Omental fat pad (tissue), 4 donors: ENCODE data around the gene SPRYD4. TPM values are rescaled to one million over a fixed set of nuclear protein-coding genes. Genes with fewer than 3 reads are reported as not detected.
A peak's percentile ranks its signal among the peaks of the same experiment; 100 is the strongest.

Experiments
- ATAC-seq: fragments of 150-250 bp; one replicate; pipeline ENCODE4 v1.9.1; 2016; ENCODE audit warnings: mild to moderate bottlenecking, moderate library complexity; ENCODE audit not compliant: low FRiP score
- DNase-seq: peaks from one replicate; pipeline ENCODE4 v3.0.0-alpha.2; 2019; ENCODE audit warnings: low spot score
- total RNA-seq, 4 donors: library from RNA; depleted of rRNA; stranded (reverse); fragments of >200 nt; gene quantifications; one replicate each; pipeline ENCODE4 v1.1.0, GENCODE V29; 2016
- TF ChIP-seq, protein P1 (sequence below), 3 donors: fragments of 450-650 bp; IDR thresholded peaks; one replicate each; pipeline ENCODE4 v1.5.1; 2016 to 2017; ENCODE audit warnings: antibody characterized with exemption in 3 of 3, mild to moderate bottlenecking in 3 of 3, moderate library complexity in 2 of 3

Gene SPRYD4
- total RNA-seq = 1 to 10 TPM; 2.3 to 4.7 (median 2.9) TPM

DNA sequence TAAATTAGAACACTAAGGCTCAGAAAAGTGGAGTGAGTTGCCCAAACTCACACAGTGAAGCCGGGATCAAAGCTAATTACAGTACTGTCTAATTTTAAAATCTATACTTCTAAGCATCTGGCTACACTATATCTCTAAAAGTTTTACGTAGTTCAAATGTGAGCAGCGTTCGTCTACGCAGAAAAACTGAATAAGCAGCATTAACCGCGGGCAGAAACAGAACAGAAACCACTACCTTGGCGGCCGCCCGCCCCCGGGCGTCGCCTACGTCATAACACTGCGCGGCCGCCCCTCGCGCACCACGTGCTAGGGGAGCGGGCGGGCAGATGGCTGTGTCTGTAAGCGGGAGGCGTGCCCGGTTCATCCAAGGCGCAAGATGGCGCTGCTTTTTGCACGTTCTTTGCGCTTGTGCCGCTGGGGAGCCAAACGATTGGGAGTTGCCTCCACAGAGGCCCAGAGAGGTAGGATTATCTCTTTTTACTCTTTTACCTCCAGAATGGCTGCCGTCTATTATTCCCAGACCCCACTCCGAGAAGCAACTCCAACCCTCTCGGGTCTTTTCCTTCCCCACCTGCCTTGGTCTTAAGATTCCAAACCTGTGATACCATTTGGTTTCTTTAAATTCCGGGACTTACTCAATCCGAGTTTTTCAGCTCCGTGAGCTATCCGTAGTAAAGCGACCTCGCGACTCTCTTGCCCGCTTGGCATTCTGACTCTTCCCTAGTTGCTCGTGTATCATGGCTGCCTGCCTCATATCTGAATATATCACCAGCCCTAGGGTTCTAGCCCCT is at the start of gene SPRYD4:
SPRYD4 (plus strand) TSS at position 363 of the 791 bp plus-strand sequence; CDS start at position 377, 14 bp downstream.
- ATAC-seq (peak; percentile 95), DNase-seq (peak; percentile 78)
- TF ChIP-seq, protein P1, sequence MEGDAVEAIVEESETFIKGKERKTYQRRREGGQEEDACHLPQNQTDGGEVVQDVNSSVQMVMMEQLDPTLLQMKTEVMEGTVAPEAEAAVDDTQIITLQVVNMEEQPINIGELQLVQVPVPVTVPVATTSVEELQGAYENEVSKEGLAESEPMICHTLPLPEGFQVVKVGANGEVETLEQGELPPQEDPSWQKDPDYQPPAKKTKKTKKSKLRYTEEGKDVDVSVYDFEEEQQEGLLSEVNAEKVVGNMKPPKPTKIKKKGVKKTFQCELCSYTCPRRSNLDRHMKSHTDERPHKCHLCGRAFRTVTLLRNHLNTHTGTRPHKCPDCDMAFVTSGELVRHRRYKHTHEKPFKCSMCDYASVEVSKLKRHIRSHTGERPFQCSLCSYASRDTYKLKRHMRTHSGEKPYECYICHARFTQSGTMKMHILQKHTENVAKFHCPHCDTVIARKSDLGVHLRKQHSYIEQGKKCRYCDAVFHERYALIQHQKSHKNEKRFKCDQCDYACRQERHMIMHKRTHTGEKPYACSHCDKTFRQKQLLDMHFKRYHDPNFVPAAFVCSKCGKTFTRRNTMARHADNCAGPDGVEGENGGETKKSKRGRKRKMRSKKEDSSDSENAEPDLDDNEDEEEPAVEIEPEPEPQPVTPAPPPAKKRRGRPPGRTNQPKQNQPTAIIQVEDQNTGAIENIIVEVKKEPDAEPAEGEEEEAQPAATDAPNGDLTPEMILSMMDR (IDR thresholded peaks at IDR 0.05) = no peak

DNA sequence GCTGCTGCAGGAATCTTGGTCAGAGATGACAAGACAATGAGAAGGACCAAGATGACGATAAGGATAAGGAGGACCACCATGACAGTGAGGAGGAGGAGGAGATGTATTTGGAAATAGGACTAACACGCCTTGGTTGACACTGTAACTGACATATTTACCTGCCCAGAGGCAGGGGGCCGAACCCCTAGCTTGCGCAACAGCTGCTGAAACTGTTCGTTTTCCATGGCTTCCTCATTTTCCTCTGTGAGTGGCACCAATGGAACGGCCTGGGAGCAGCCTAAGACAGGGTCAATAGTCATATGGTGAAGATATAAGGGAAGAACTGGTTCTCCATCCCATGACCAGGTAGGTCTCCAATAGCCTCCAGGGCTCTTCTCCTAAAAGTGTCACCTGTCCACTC is 48.0 kb upstream of the SPRYD4 start:
- TF ChIP-seq, protein P1 (IDR thresholded peaks at IDR 0.05) = no peak
- DNase-seq (no peak), ATAC-seq (no peak)

DNA sequence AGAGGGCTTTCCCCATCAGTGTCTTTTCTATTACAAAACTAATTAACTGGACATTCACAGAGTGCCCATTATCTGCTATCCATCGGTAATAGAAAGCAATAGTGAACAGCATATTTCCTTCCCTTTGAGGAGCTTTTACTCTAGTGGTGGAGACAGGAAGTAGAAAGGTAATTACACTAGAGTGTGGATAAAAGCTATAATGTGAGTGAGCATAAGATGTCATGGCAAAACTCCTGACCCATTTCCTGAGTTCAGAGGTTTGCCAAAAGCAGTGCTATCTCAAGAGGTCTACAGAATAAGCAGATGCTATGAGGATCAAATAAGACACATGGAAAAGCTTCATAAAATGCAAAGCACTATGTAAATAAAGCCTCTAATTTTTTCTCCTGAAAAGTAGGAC is 43.2 kb upstream of the SPRYD4 start:
- TF ChIP-seq, protein P1 (IDR thresholded peaks at IDR 0.05) = no peak
- ATAC-seq (no peak), DNase-seq (no peak)

DNA sequence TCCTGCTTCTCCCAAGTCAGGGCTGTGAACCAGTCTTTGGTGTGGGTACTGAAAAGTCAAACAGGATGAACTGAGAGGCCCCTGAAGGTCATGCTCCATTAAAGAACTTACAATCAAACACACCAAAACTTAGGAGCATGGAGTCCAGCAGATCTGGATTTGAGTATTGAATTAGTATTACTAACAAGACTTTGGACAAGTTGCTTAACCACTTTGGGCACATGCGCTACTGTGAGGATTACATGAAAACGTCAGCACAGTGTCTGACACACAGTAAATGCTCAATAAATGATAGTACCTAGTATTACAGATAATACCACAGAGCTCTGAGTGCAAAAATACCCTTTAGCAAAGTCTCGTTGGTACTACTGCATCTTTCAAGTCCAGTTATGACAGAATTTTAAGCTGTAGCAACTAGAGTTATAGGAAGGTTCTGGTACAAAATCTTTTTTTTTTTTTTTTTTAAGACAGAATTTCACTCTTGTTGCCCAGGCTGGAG is 42.4 kb upstream of the SPRYD4 start:
- no peak for ATAC-seq
- DNase-seq = no peak
- TF ChIP-seq, protein P1 (IDR thresholded peaks at IDR 0.05) = no peak

DNA sequence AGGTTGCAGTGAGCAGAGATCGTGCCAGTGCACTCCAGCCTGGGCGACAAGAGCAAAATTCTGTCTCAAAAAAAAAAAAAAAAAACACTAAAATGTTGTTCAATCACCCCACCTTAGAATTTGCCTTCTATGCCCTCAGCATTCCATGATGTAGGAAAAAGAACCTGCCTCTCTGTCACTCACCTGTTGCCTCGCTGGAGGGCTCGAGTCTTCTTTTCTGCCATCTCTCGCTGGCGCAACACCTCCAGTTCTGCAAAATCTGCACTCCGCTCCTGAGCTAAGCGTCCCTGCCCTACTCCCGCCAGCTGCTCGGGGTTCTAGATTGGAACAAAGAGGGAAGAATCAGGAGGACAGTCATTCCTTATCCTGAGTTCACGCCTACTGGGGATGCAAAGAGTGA is 37.1 kb upstream of the SPRYD4 start:
- ATAC-seq = no peak
- TF ChIP-seq, protein P1 (IDR thresholded peaks at IDR 0.05) = no peak
- DNase-seq = no peak

DNA sequence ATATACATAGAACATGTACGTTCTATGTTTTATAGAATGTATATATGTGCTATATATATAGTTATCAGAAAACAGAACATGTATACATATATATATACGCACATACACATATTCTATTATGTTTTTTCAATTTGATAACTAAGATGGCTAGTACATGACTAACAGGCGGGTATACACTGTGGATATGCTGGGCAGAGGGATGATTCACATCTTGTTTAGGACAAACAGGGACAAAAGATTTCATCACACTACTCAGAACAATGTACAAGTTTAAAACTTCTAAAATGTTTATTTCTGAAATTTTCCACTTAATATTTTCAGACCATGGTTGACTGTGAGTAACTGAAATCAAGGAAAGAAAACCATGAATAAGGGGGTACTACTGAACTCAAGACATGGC is 36.5 kb upstream of the SPRYD4 start:
- TF ChIP-seq, protein P1 (IDR thresholded peaks at IDR 0.05) = no peak
- DNase-seq (no peak), ATAC-seq (no peak)

DNA sequence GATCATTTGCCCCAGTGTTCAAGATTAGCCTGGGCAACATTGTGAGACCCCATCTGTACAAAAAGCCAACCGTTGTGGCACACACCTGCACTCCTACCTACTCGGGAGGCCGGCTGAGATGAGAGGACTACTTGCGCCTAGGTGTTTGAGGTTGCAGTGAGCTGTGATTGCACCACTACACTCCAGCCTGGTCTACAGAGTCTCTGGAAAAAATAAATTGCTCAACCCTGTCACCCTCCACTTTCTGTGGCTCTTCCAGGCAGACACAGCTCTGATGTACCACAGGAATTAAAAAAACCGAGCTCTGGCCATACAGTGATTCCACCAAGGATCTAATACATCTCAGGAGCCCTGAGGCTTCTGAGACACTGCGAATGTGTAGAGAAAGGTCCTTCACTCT is 33.5 kb upstream of the SPRYD4 start:
- TF ChIP-seq, protein P1 (IDR thresholded peaks at IDR 0.05) = no peak
- no peak for ATAC-seq
- DNase-seq = no peak
